Upper lobe of left lung (tissue), 4 donors: ENCODE data around the gene SLC43A3.

Experiments used
- CTCF ChIP-seq, 6 experiments: fragments of 450-650 bp in 4 of 6; fragments of 200-600 bp in 2 of 6; sonication (generic) in 2 of 6; IDR thresholded peaks; one replicate each; pipeline ENCODE4 v1.5.1; 2016 to 2019; ENCODE audit warnings: antibody characterized with exemption in 6 of 6
- EP300 ChIP-seq, 4 donors: sonication (generic); formaldehyde crosslinking; IDR thresholded peaks; one replicate each; pipeline ENCODE4 v1.5.1; 2017; ENCODE audit warnings: antibody characterized with exemption in 4 of 4, control low read depth in 2 of 4
- POLR2A ChIP-seq, 4 donors: fragments of 450-650 bp; IDR thresholded peaks; one replicate each; pipeline ENCODE4 v1.5.1; 2016 to 2017; ENCODE audit warnings: antibody characterized with exemption in 4 of 4, mild to moderate bottlenecking in 2 of 4

- no peak for TF ChIP-seq CTCF (IDR thresholded peaks at IDR 0.05)
- TF ChIP-seq POLR2A (IDR thresholded peaks at IDR 0.05) = no peak
- no peak for TF ChIP-seq EP300 (IDR thresholded peaks at IDR 0.05)
Observed at GRCh38 chr11:57469268-57469667, 42.3 kb upstream of the SLC43A3 start.
